ENCODE results near the gene SEC16A.
"Not testable (repeated sequence)": the region's sequence is repeated elsewhere in the genome, so short reads cannot be mapped to it uniquely, and the experiment has no call there.

The SEC16A gene

DNA sequence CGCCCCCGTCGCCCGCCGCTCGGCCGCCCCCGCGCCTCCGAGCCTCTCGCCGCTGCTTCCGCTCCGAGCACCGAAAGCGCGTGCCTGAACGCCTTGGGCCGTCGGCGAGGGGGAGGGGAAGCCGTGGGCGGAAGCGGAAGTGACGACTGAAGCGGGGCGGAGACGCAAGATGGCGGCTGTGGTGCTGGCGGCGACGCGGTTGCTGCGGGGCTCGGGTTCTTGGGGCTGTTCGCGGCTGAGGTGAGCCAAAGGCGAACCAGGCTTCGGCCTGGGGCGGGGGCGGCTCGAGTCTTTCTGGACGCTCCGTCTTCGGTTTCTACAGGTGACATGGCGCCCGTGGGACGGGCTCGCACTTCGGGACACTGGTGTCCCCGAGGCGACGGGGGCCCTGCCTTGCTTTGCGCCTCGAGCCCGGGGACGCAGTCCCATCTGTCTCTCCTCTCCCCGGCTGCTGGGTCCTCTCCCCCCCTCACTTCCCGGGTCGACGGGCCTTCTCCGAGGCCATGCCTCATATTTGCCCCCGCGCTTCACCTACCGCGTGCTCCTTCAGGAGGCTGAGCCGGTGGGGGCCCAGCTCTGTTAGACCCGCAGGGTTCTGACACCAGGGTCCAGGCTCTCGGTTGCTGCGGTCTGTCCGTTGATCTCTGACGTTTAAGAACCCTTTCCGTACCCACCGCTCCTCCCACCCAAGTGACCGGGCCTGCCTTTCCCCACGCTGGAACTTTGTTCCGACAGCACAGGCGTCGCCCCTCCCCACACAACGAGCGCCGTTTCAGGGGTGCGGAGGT, 72.1 kb downstream of the SEC16A start, which contains the start of the genes ENTR1 and PMPCA:
ENTR1 (minus strand) TSS at position 115 of the 788 bp plus-strand sequence. CDS start 217 bp downstream, outside the sequence.
PMPCA (plus strand) TSS at position 159 of the 788 bp plus-strand sequence; CDS start at position 170, 11 bp downstream.
- Mint-ChIP-seq H3K9me3 (no peaks in the 10 kb centered on the region), H3K27me3 (ENCODE audit: low read depth) (peaks cover 4% of the 10 kb centered on the region), H3K27ac (peak within 1 kb of the TSS; percentile 85), H3K36me3 (ENCODE audit: low read depth) (peaks cover 41% of the 10 kb centered on the region), H3K4me3 (peak within 1 kb of the TSS; percentile 94), H3K4me1 (ENCODE audit: low read depth) (peaks cover 38% of the 10 kb centered on the region)

- peaks cover 4% of the 10 kb centered on the region for H3K27me3 Mint-ChIP-seq (ENCODE audit: low read depth)
- H3K4me1 Mint-ChIP-seq (ENCODE audit: low read depth), result peaks cover 43% of the 10 kb centered on the region
- peaks cover 47% of the 10 kb centered on the region for H3K36me3 Mint-ChIP-seq (ENCODE audit: low read depth)
- peak overlapping the region; percentile 88 for H3K4me3 Mint-ChIP-seq
- peak overlapping the region; percentile 85 for H3K27ac Mint-ChIP-seq
- no peaks in the 10 kb centered on the region for H3K9me3 Mint-ChIP-seq
Measured at GRCh38 chr9:136409557-136410455, 73.0 kb downstream of the SEC16A start.

DNA sequence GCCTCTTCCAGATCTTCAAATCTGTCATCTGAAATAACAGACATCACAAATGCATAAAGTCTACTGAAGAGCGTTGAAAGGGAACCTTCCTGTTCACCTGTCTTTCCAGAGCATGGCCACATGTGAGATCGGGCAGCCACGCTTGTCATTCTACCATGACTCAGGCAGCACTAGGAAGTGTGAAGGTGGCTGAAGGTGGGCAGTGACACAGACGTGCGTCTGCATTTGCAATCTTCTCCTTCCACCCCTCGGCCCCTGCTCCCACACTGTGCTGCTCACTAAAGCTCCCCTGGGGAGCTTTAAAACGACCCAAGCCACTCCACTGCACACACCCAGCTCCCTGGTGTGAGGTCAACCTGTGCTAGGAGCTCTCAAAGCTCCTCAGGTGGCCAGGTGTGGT, 74.9 kb downstream of the SEC16A start:
- Mint-ChIP-seq H3K27ac (no peak overlapping the region), H3K36me3 (ENCODE audit: low read depth) (peaks cover 42% of the 10 kb centered on the region), H3K4me3 (no peak overlapping the region), H3K27me3 (ENCODE audit: low read depth) (peaks cover 4% of the 10 kb centered on the region), H3K9me3 (no peaks in the 10 kb centered on the region), H3K4me1 (ENCODE audit: low read depth) (peaks cover 52% of the 10 kb centered on the region)

- H3K4me3 Mint-ChIP-seq; H3K27me3 Mint-ChIP-seq (ENCODE audit: low read depth); H3K9me3 Mint-ChIP-seq; H3K27ac Mint-ChIP-seq: not testable (repeated sequence)
- H3K36me3 Mint-ChIP-seq (ENCODE audit: low read depth), result peaks cover 39% of the 10 kb centered on the region
- H3K4me1 Mint-ChIP-seq (ENCODE audit: low read depth), result peaks cover 53% of the 10 kb centered on the region
Measured at GRCh38 chr9:136407061-136407460, 75.8 kb downstream of the SEC16A start.

GRCh38 chr9:136405904-136406303, 76.9 kb downstream of the SEC16A start:
- H3K4me1 Mint-ChIP-seq (ENCODE audit: low read depth), result peaks cover 46% of the 10 kb centered on the region
- not testable (repeated sequence) for H3K9me3 Mint-ChIP-seq; H3K27me3 Mint-ChIP-seq (ENCODE audit: low read depth); H3K27ac Mint-ChIP-seq; H3K4me3 Mint-ChIP-seq
- peaks cover 36% of the 10 kb centered on the region for H3K36me3 Mint-ChIP-seq (ENCODE audit: low read depth)

DNA sequence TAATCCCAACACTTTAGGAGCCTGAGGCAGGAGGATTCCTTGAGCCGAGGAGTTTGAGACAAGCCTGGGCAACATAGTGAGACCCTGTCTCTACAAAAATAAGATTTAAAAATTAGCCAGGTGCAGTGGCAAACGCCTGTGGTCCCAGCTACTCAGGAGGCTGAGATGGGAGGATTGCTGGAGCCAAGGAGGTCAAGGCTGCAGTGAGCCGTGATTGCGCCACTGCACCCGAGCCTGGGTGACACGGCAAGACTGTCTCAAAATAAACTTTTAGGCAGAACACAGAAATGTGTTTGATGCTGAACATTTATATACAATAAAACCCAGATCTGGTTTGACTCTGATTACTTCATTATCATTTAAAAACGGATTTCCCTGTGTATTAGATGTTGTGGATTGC, 77.4 kb downstream of the SEC16A start:
- no peaks in the 10 kb centered on the region for H3K9me3 Mint-ChIP-seq
- no peak overlapping the region for H3K27ac Mint-ChIP-seq
- H3K27me3 Mint-ChIP-seq (ENCODE audit: low read depth), result peaks cover 4% of the 10 kb centered on the region
- peaks cover 47% of the 10 kb centered on the region for H3K4me1 Mint-ChIP-seq (ENCODE audit: low read depth)
- peaks cover 36% of the 10 kb centered on the region for H3K36me3 Mint-ChIP-seq (ENCODE audit: low read depth)
- H3K4me3 Mint-ChIP-seq, result no peak overlapping the region

GRCh38 chr9:136404801-136405136, 78.1 kb downstream of the SEC16A start:
- Mint-ChIP-seq H3K9me3 (no peaks in the 10 kb centered on the region), H3K4me1 (ENCODE audit: low read depth) (peaks cover 46% of the 10 kb centered on the region), H3K27ac (peak overlapping the region; percentile 62), H3K4me3 (peak overlapping the region; percentile 65), H3K27me3 (ENCODE audit: low read depth) (peaks cover 4% of the 10 kb centered on the region), H3K36me3 (ENCODE audit: low read depth) (peaks cover 36% of the 10 kb centered on the region)

- Mint-ChIP-seq H3K9me3 (no peaks in the 10 kb centered on the region), H3K36me3 (ENCODE audit: low read depth) (peaks cover 37% of the 10 kb centered on the region), H3K4me1 (ENCODE audit: low read depth) (peaks cover 42% of the 10 kb centered on the region), H3K27me3 (ENCODE audit: low read depth) (peaks cover 4% of the 10 kb centered on the region), H3K27ac (peak overlapping the region; percentile 79), H3K4me3 (peak overlapping the region; percentile 65)
Measured at GRCh38 chr9:136403915-136404800, 78.7 kb downstream of the SEC16A start.

DNA sequence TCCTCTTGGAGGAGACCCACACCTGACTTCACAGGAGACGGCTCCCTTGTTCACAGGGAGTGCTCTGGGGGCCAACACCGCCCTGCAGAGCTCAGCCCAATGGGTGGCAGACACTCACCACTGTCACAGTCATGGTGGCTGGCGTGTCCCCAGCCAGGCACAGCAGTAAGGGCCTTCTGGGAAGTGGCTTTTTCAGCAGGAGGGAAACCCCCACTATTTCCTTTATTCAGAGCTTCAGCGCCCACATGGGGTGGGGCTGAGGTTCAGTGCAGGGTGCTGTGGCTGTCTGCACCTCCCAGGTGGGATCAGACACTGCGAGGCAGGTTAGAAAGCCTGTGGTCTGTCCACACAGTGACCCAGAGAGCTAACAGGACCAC, 79.3 kb downstream of the SEC16A start:
- H3K27me3 Mint-ChIP-seq (ENCODE audit: low read depth), result no peaks in the 10 kb centered on the region
- peak overlapping the region; percentile 79 for H3K27ac Mint-ChIP-seq
- peak overlapping the region; percentile 65 for H3K4me3 Mint-ChIP-seq
- peaks cover 34% of the 10 kb centered on the region for H3K36me3 Mint-ChIP-seq (ENCODE audit: low read depth)
- H3K4me1 Mint-ChIP-seq (ENCODE audit: low read depth), result peaks cover 42% of the 10 kb centered on the region
- H3K9me3 Mint-ChIP-seq, result no peaks in the 10 kb centered on the region

- Mint-ChIP-seq H3K4me1 (ENCODE audit: low read depth) (peaks cover 38% of the 10 kb centered on the region), H3K9me3 (no peaks in the 10 kb centered on the region), H3K27me3 (ENCODE audit: low read depth) (no peaks in the 10 kb centered on the region), H3K27ac (peak overlapping the region; percentile 7), H3K36me3 (ENCODE audit: low read depth) (peaks cover 31% of the 10 kb centered on the region), H3K4me3 (no peak overlapping the region)
Measured at GRCh38 chr9:136402067-136402466, 80.8 kb downstream of the SEC16A start.

- Mint-ChIP-seq H3K4me1 (ENCODE audit: low read depth) (peaks cover 38% of the 10 kb centered on the region), H3K36me3 (ENCODE audit: low read depth) (peaks cover 29% of the 10 kb centered on the region), H3K4me3 (peak overlapping the region; percentile 14)
Measured at GRCh38 chr9:136401173-136401922, 81.5 kb downstream of the SEC16A start.

DNA sequence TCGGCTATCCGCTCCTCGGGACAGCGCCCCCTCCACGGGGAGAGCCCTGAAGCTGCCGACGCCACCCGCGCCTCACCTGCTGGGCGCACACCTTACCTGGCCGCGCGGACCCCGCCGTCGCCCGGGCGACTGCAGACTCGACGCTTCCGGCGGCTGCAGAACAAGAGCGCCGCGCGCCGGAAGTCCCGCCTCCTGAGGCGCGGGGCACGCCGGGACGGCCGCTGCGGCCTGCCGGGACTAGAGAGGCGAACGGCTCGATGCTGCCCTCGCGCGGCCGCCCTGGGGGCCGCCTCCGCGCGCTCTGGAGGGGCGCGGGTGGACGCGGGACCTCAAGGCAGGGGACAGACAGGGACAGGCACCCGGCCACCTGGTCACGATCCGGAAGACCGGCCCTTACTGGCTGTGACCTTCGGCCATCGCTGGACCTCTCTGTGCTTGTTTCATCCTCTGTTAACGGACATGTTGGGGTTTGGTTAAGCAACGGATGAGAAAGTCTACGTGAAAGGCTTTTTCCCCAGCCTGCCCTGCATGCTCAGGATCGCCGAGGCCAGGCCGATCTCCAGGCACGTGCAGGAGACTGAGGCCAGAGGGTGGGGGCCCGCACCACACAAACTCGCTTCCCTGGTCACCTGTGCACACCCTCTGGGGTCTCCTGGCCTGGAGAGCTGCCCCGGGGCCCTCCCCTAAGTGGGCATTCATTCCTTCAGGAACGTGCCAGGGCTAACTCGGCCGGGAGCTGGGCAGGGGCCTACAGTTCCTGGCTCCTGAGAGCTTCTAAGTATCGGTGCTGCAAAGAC, 82.6 kb downstream of the SEC16A start, which contains the start of gene SNAPC4:
SNAPC4 (minus strand) TSS at position 133 of the 797 bp plus-strand sequence. CDS start 1,742 bp downstream, outside the sequence.
- Mint-ChIP-seq H3K4me1 (ENCODE audit: low read depth) (peaks cover 37% of the 10 kb centered on the region), H3K9me3 (no peaks in the 10 kb centered on the region), H3K4me3 (peak within 1 kb of the TSS; percentile 84)

More at GRCh38 chr9:136401173-136401922, 81.5 kb downstream of the SEC16A start:
- Mint-ChIP-seq H3K27ac (peak overlapping the region; percentile 24), H3K27me3 (ENCODE audit: low read depth) (no peaks in the 10 kb centered on the region), H3K9me3 (no peaks in the 10 kb centered on the region)

More for the DNA sequence above, 82.6 kb downstream of the SEC16A start, which contains the start of gene SNAPC4:
- H3K27me3 Mint-ChIP-seq (ENCODE audit: low read depth), result no peaks in the 10 kb centered on the region
- H3K36me3 Mint-ChIP-seq (ENCODE audit: low read depth), result peaks cover 23% of the 10 kb centered on the region
- H3K27ac Mint-ChIP-seq, result peak within 1 kb of the TSS; percentile 59

All from T-helper 1 cell treated with Interleukin-12 subunit alpha and Interleukin-12 subunit beta and Interleukin-4 antibody, amounts not matched to agents 30 μg/mL and 1 μg/mL, for 36 hours (primary cell).